KOPT-K1 (cell line): ENCODE data around the gene PHF2.

Experiments
- H3K27ac ChIP-seq: fragments of 200-600 bp; sonication (generic); 2 replicates; pipeline ENCODE4 v1.5.1; 2016; ENCODE audit warnings: antibody characterized with exemption, mild to moderate bottlenecking, low read depth, low read length; ENCODE audit not compliant: poor library complexity, severe bottlenecking
- H3K36me3 ChIP-seq: fragments of 200-600 bp; sonication (generic); 2 replicates; pipeline ENCODE4 v1.5.1; 2017; ENCODE audit warnings: antibody characterized with exemption, mild to moderate bottlenecking, low read length, moderate library complexity; ENCODE audit not compliant: insufficient read depth
- H3K9me3 ChIP-seq: fragments of 200-600 bp; sonication (generic); 2 replicates; pipeline ENCODE4 v1.5.1; 2017; ENCODE audit warnings: antibody characterized with exemption, low read length, mild to moderate bottlenecking; ENCODE audit not compliant: insufficient read depth, poor library complexity, severe bottlenecking

PHF2 gene

DNA sequence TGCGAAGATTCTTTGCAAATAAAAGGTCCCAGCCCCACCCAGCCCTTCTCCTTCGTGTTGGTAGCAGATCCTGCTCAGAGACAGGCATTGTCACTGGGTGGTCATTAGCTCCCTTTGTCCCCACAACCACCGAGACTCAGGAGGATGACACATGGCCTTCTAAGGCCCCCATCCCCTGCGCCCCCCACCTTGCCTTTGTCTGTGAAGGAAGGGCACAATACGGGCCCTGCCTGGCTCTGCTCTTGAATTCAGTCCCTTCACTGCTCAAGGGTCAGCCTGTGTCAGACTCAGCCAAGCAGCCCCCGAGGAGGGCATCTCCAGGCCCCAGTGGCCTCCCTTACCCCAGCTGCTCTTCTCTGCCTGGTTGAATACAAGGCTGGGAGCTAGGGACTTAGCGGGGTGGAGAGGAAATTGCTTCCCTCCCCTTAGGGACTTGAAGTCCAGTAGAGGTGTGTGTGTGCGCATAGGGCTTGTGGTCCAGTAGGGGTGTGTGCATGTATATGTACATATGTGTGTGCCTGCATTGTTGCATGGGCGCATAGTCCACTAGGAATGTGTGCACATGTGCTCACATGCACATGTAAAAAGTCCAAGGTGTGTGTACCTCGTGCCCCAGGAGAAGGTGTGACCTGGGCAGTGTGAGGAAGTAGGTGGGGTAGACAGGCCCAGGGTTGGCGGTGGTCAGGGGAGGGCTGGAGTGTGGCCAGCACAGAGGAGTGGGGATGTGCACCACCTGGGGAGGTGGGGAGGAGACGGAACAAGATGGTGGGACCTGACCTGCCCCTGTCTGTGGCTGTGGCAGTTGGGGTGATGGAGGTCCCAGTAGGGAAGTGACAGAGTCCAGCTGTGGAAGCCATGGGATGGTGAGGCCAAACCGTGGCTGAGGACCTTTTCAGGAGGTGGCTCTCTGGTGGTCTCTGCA lies 59.1 kb downstream of the PHF2 start:
- H3K36me3 ChIP-seq, result peaks cover 48% of the 10 kb centered on the region
- no peak overlapping the region for H3K27ac ChIP-seq
- H3K9me3 ChIP-seq, result peaks cover 24% of the 10 kb centered on the region

- Histone ChIP-seq H3K27ac (no peak overlapping the region), H3K36me3 (peaks cover 48% of the 10 kb centered on the region), H3K9me3 (peaks cover 24% of the 10 kb centered on the region)
These were observed 59.8 kb downstream of the PHF2 start for GRCh38 chr9:93636172-93636661.

DNA sequence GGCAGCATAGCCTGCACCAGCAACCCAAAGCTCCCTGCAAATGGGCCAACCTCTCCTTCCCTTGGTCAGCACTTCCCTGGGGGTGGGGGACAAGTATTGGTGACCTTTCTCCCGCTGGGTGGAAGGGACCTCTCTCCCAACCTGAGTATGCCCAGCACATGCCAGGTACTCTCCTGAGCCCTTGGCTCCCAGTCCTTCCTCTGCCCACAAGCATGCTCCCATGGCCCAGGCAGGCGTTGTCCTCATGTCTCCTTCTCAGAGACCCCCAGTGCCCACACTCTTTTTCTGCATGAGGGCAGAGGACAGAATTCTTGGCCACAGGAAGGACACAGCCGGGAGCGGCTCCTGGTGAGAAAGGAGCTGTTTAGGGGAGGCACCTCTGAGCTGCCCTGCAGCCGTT lies 60.3 kb downstream of the PHF2 start:
- no peak overlapping the region for H3K27ac ChIP-seq
- peaks cover 48% of the 10 kb centered on the region for H3K36me3 ChIP-seq
- peaks cover 24% of the 10 kb centered on the region for H3K9me3 ChIP-seq

DNA sequence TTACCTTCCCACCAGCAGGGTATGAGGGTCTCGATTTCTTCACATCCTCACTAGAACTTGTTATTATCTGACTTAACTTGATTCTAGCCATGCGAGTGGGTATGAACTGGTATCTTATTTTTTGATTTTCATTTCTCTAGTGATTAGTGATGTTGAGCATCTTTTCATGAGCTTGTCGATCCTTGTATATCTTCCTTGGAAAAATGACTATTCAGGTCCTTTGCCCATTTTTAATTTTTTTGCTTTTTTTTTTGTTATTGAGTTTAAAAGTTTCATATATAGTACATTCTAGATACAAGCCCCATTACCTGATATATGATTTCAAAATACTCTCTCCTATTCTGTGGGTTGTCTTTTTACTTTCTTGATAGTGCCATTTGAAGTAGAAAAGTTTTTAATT lies 61.5 kb downstream of the PHF2 start:
- Histone ChIP-seq H3K36me3 (peaks cover 40% of the 10 kb centered on the region), H3K9me3 (peaks cover 24% of the 10 kb centered on the region), H3K27ac (no peak overlapping the region)

DNA sequence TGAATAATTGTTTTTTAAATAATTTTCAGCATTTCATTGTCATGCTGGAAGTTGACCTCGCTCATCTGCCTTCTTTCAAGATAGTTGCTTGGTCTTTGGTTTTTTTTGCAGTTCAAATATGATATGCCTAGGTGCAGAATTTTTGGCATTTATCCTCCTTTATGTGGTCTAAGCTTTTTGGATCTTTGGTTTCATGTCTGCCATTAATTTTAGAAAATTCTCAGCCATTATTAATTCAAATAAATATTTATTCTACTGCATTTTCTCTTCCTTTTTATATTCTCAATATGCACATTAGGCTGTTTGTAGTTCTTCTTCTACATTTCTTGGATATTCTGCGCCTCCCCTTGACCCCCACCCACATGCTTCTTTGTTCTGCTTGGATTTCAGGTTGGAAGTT lies 63.6 kb downstream of the PHF2 start:
- no peak overlapping the region for H3K27ac ChIP-seq

DNA sequence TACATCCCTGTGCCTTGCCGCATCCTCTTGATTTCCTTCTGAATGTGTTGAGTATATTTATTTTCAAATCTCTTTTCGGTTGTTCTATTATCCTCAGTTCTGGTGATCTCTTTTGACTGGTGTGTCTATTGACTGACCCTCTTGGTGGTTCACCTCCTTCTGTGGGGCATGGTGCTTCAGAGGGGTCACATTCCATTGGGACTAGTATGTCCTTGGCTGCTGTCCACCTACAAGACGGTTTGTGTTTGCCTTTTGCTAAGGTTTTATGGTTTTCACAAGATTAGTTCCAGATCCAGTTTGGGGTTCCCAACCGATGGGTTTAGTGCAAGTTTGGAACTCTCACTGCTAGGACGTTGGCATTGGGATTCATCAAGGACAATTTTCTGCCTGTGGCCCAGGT lies 66.6 kb downstream of the PHF2 start:
- H3K27ac ChIP-seq, result no peak overlapping the region
- peaks cover 43% of the 10 kb centered on the region for H3K36me3 ChIP-seq

More for the DNA sequence above, 63.6 kb downstream of the PHF2 start:
- H3K36me3 ChIP-seq, result peaks cover 55% of the 10 kb centered on the region
- H3K9me3 ChIP-seq, result peaks cover 24% of the 10 kb centered on the region

DNA sequence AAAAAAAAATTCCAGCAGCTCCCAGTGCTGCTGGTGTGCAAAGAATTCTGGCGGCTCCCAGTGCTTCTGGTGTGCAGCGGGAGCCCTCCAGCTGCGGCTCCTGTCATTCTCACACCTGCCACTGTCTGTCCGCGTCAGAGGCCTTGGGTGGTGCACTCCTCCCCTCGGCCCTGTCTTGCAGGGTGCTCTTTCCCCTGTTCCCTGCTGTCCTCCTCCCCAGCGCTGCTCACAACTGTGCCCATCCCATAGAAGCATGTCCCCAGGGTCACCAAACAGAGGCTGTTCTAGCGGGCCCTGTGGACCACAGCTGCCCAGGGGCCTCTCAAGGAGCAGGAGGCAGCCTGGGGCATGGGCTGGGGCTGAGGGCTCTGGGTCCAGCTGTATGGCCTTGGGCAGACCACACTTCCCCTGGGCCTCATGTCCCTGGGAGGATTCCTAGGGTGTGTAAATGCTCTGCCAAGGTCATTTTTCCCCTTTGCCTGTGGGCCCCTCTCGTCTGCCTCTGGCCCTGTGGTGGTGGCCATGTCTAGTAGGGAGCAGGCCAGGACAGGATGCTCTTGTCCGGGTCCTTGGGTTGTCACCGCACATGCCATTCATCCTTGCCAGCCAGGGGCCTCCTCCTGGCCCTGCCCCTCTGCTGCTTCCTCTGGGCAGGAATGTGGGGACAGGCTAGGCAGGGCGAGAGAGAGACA lies 68.2 kb downstream of the PHF2 start:
- Histone ChIP-seq H3K27ac (no peak overlapping the region), H3K36me3 (peaks cover 33% of the 10 kb centered on the region), H3K9me3 (no peaks in the 10 kb centered on the region)

More for the DNA sequence above, 66.6 kb downstream of the PHF2 start:
- H3K9me3 ChIP-seq, result peaks cover 6% of the 10 kb centered on the region

DNA sequence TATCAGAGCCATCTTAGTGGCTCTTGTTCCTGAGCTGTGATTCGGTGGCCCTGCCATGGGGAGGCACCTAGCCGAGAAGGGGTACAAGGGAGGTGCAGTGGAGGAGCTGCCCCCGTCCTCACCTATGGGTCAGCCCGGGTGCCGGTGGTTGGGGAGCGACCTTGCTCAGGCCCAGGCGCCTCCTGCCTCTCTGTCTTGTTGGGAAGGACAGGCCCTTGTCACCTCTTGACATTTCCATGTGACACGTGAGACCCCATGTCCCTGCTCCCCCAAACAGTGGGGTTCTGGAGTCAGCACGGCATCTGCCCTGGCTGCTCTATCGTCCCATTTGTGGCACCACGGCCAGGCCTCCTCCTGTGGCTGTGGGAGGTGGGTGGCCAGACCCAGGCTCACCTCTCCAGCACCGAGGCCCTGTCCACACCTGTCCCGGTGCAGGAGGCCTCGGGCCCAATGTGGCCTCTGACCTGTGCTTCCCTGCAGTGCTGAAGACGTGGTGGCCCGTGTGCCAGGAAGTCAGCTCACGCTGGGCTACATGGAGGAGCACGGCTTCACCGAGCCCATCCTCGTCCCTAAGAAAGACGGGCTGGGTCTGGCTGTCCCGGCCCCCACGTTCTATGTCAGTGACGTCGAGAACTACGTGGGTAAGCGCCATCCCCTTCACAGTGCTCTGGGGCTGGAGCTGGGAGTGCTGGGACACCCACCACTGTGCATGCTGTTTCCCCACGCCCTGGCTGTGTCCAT lies 68.9 kb downstream of the PHF2 start:
- H3K9me3 ChIP-seq, result no peaks in the 10 kb centered on the region
- H3K36me3 ChIP-seq, result peaks cover 38% of the 10 kb centered on the region
- no peak overlapping the region for H3K27ac ChIP-seq

GRCh38 chr9:93645921-93646639 lies 69.7 kb downstream of the PHF2 start:
- Histone ChIP-seq H3K27ac (no peak overlapping the region), H3K36me3 (peaks cover 42% of the 10 kb centered on the region), H3K9me3 (no peaks in the 10 kb centered on the region)

GRCh38 chr9:93646640-93647178 lies 70.3 kb downstream of the PHF2 start:
- no peak overlapping the region for H3K27ac ChIP-seq
- peaks cover 42% of the 10 kb centered on the region for H3K36me3 ChIP-seq
- no peaks in the 10 kb centered on the region for H3K9me3 ChIP-seq

DNA sequence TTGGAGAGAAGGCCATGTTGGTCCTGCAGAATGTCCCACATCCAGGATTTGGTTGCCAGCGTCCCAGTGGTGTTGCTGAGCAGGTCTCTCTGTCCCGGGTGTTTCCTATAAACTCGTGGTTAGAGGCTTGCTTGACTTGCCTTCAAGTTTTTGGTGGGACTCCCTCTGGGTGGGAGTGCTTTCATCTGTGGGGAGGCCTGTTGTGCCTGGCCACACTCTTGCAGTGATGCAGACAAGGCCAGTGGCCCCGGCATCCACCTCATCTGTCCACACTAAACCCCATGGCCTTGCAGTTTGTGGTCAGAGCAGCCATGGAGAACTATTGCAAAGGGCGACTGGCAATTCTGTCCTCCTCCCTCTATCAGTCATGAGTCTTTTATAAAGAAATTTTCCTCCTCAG lies 71.8 kb downstream of the PHF2 start:
- Histone ChIP-seq H3K27ac (no peak overlapping the region), H3K36me3 (peaks cover 48% of the 10 kb centered on the region), H3K9me3 (no peaks in the 10 kb centered on the region)

GRCh38 chr9:93648836-93649235 lies 72.5 kb downstream of the PHF2 start:
- Histone ChIP-seq H3K9me3 (no peaks in the 10 kb centered on the region), H3K36me3 (peaks cover 48% of the 10 kb centered on the region), H3K27ac (no peak overlapping the region)

GRCh38 chr9:93649610-93650261 lies 73.4 kb downstream of the PHF2 start:
- peaks cover 52% of the 10 kb centered on the region for H3K36me3 ChIP-seq
- H3K9me3 ChIP-seq, result no peaks in the 10 kb centered on the region

DNA sequence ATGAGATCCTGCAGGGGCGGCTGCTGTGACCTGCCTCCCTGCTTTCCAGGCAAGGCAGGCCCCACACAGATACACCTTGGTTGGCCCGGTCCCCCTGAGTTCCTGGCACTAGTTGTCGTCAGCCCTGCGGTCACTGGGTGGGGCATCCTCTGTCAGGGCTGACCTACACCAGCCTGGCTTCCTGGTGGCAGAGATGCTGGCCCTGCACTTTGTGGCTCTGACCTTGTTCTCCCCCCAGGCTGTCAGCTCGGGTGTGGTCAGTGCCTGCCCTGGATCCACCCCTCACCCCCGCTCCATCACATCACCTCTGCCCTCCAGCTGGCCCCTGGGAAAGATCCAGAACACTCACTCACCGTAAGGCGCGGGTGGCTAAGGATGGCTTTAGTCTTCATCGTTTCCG lies 74.1 kb downstream of the PHF2 start:
- Histone ChIP-seq H3K27ac (no peak overlapping the region), H3K36me3 (peaks cover 55% of the 10 kb centered on the region), H3K9me3 (no peaks in the 10 kb centered on the region)

More at GRCh38 chr9:93649610-93650261, 73.4 kb downstream of the PHF2 start:
- H3K27ac ChIP-seq, result no peak overlapping the region
